ENCODE measurements around the gene OR8B4. TPM values are rescaled to one million over a fixed set of nuclear protein-coding genes. Genes with fewer than 3 reads are reported as not detected.

OR8B4 gene
- total RNA-seq, 1 experiment from 2014 or later, result not detected

- H3K9me3 ChIP-seq (ENCODE audit: control insufficient read depth in 1 of 2, insufficient read depth in 1 of 2, low read depth in 1 of 2, low read length in 2 of 2), result no peaks in the 10 kb centered on the region
- ChIA-PET RAD21 (ENCODE audit: low non-redundant PET in 1 of 2, low total read pairs in 2 of 2, uncharacterized antibody in 2 of 2, unreplicated experiment in 2 of 2) (no interaction called here), CTCF (no interaction called here), POLR2A (no interaction called here)
- no peaks in the 10 kb centered on the region for H3K9me2 ChIP-seq (ENCODE audit: insufficient read depth)
- H3K36me3 ChIP-seq (ENCODE audit: control insufficient read depth in 1 of 2, insufficient read depth in 2 of 2, low read length in 2 of 2), result no peaks in the 10 kb centered on the region
- no peak overlapping the region for H3K4me2 ChIP-seq (ENCODE audit: low read length)
- H2AFZ ChIP-seq (ENCODE audit: low read depth, low read length, poor library complexity, severe bottlenecking), result no peak overlapping the region
- H3K79me2 ChIP-seq (ENCODE audit: insufficient read depth, low read length), result no peaks in the 10 kb centered on the region
- no peak overlapping the region for H3K9ac ChIP-seq (ENCODE audit: low read length)
- H3K27ac ChIP-seq (ENCODE audit: low read depth, low read length), result no peak overlapping the region
- no peaks in the 10 kb centered on the region for H4K20me1 ChIP-seq (ENCODE audit: insufficient read depth)
- TF ChIP-seq ELF1 (IDR thresholded peaks at IDR 0.05; ENCODE audit: borderline replicate concordance, low read depth) (no peak), EZH2 (IDR thresholded peaks at IDR 0.05) (no peak), SP1 (IDR thresholded peaks at IDR 0.05; ENCODE audit: low read depth) (no peak), TCF7L2 (IDR thresholded peaks at IDR 0.05; ENCODE audit: borderline replicate concordance, extremely low read depth, insufficient read depth, insufficient read length) (no peak), ZFX (IDR thresholded peaks at IDR 0.05) (no peak), CBX3 (IDR thresholded peaks at IDR 0.05; ENCODE audit: low read depth) (no peak)
- TF ChIP-seq, protein P1, sequence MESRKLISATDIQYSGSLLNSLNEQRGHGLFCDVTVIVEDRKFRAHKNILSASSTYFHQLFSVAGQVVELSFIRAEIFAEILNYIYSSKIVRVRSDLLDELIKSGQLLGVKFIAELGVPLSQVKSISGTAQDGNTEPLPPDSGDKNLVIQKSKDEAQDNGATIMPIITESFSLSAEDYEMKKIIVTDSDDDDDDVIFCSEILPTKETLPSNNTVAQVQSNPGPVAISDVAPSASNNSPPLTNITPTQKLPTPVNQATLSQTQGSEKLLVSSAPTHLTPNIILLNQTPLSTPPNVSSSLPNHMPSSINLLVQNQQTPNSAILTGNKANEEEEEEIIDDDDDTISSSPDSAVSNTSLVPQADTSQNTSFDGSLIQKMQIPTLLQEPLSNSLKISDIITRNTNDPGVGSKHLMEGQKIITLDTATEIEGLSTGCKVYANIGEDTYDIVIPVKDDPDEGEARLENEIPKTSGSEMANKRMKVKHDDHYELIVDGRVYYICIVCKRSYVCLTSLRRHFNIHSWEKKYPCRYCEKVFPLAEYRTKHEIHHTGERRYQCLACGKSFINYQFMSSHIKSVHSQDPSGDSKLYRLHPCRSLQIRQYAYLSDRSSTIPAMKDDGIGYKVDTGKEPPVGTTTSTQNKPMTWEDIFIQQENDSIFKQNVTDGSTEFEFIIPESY (IDR thresholded peaks at IDR 0.05; ENCODE audit: extremely low read depth, insufficient replicate concordance, low read length), result no peak
- DNase-seq (ENCODE audit: low read depth, low spot score) (no peak), ATAC-seq (no peak)
- H3K4me1 ChIP-seq (ENCODE audit: control insufficient read depth in 1 of 2, insufficient read depth in 2 of 2, low read length in 2 of 2), result no peaks in the 10 kb centered on the region
- H3K4me3 ChIP-seq (replicated peaks in 1 of 2; ENCODE audit: low read depth in 1 of 2, low read length in 2 of 2), result no peak overlapping the region
- intact Hi-C loops (cut with micrococcal nuclease), result no loop called here
- peaks cover 61% of the 10 kb centered on the region for H3K27me3 ChIP-seq (ENCODE audit: insufficient read depth, low read length)
- BruUV-seq (replicated peaks), result no TSS peak
Observed at GRCh38 chr11:124441081-124441480, 16.4 kb upstream of the OR8B4 start.

GRCh38 chr11:124440608-124441007 is 15.9 kb upstream of the OR8B4 start:
- Histone ChIP-seq H2AFZ (ENCODE audit: low read depth, low read length, poor library complexity, severe bottlenecking) (no peak overlapping the region), H3K4me2 (ENCODE audit: low read length) (no peak overlapping the region), H3K4me1 (ENCODE audit: control insufficient read depth in 1 of 2, insufficient read depth in 2 of 2, low read length in 2 of 2) (no peaks in the 10 kb centered on the region), H3K4me3 (replicated peaks in 1 of 2; ENCODE audit: low read depth in 1 of 2, low read length in 2 of 2) (no peak overlapping the region), H3K27ac (ENCODE audit: low read depth, low read length) (no peak overlapping the region), H4K20me1 (ENCODE audit: insufficient read depth) (no peaks in the 10 kb centered on the region), H3K9me2 (ENCODE audit: insufficient read depth) (no peaks in the 10 kb centered on the region), H3K36me3 (ENCODE audit: control insufficient read depth in 1 of 2, insufficient read depth in 2 of 2, low read length in 2 of 2) (no peaks in the 10 kb centered on the region), H3K27me3 (ENCODE audit: insufficient read depth, low read length) (peaks cover 66% of the 10 kb centered on the region), H3K9ac (ENCODE audit: low read length) (no peak overlapping the region), H3K79me2 (ENCODE audit: insufficient read depth, low read length) (no peaks in the 10 kb centered on the region), H3K9me3 (ENCODE audit: control insufficient read depth in 1 of 2, insufficient read depth in 1 of 2, low read depth in 1 of 2, low read length in 2 of 2) (no peaks in the 10 kb centered on the region)
- intact Hi-C loops (cut with micrococcal nuclease), result no loop called here
- ATAC-seq (no peak), DNase-seq (ENCODE audit: low read depth, low spot score) (no peak)
- POLR2A ChIA-PET, result no interaction called here
- CTCF ChIA-PET, result no interaction called here
- RAD21 ChIA-PET (ENCODE audit: low non-redundant PET in 1 of 2, low total read pairs in 2 of 2, uncharacterized antibody in 2 of 2, unreplicated experiment in 2 of 2), result no interaction called here
- TF ChIP-seq, protein P2, sequence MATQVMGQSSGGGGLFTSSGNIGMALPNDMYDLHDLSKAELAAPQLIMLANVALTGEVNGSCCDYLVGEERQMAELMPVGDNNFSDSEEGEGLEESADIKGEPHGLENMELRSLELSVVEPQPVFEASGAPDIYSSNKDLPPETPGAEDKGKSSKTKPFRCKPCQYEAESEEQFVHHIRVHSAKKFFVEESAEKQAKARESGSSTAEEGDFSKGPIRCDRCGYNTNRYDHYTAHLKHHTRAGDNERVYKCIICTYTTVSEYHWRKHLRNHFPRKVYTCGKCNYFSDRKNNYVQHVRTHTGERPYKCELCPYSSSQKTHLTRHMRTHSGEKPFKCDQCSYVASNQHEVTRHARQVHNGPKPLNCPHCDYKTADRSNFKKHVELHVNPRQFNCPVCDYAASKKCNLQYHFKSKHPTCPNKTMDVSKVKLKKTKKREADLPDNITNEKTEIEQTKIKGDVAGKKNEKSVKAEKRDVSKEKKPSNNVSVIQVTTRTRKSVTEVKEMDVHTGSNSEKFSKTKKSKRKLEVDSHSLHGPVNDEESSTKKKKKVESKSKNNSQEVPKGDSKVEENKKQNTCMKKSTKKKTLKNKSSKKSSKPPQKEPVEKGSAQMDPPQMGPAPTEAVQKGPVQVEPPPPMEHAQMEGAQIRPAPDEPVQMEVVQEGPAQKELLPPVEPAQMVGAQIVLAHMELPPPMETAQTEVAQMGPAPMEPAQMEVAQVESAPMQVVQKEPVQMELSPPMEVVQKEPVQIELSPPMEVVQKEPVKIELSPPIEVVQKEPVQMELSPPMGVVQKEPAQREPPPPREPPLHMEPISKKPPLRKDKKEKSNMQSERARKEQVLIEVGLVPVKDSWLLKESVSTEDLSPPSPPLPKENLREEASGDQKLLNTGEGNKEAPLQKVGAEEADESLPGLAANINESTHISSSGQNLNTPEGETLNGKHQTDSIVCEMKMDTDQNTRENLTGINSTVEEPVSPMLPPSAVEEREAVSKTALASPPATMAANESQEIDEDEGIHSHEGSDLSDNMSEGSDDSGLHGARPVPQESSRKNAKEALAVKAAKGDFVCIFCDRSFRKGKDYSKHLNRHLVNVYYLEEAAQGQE (IDR thresholded peaks at IDR 0.05; ENCODE audit: low read depth), result no peak
- TF ChIP-seq POLR2A (IDR thresholded peaks at IDR 0.05; ENCODE audit: borderline replicate concordance, extremely low read depth, insufficient read depth, insufficient read length), result no peak
- BruUV-seq (replicated peaks), result no TSS peak

Measured in HCT116 (cell line).